ENCODE data around the gene UGT1A7. TPM values are rescaled to one million over a fixed set of nuclear protein-coding genes. Genes with fewer than 3 reads are reported as not detected.
"Not testable (repeated sequence)": the region's sequence is repeated elsewhere in the genome, so short reads cannot be mapped to it uniquely, and the experiment has no call there.

UGT1A7 gene
- total RNA-seq, 4 donors from 2014 or later = 4.6 TPM; not detected in 3

GRCh38 chr2:233746475-233747282, 65.0 kb downstream of the UGT1A7 start:
- Histone ChIP-seq H3K27ac (no peak overlapping the region), H3K4me3 (no peak overlapping the region), H3K27me3 (peaks cover 3% of the 10 kb centered on the region), H3K9me3 (no peaks in the 10 kb centered on the region), H3K36me3 (no peaks in the 10 kb centered on the region), H3K4me1 (no peaks in the 10 kb centered on the region)
- ATAC-seq = no peak
- WGBS, 2 donors (ENCODE audit: low coverage in 1 of 2) = 84 to 86% methylated on average over 7 to 9 of the region's 10 CpGs
- TF ChIP-seq, protein P1, sequence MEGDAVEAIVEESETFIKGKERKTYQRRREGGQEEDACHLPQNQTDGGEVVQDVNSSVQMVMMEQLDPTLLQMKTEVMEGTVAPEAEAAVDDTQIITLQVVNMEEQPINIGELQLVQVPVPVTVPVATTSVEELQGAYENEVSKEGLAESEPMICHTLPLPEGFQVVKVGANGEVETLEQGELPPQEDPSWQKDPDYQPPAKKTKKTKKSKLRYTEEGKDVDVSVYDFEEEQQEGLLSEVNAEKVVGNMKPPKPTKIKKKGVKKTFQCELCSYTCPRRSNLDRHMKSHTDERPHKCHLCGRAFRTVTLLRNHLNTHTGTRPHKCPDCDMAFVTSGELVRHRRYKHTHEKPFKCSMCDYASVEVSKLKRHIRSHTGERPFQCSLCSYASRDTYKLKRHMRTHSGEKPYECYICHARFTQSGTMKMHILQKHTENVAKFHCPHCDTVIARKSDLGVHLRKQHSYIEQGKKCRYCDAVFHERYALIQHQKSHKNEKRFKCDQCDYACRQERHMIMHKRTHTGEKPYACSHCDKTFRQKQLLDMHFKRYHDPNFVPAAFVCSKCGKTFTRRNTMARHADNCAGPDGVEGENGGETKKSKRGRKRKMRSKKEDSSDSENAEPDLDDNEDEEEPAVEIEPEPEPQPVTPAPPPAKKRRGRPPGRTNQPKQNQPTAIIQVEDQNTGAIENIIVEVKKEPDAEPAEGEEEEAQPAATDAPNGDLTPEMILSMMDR (IDR thresholded peaks at IDR 0.05) = no peak
- TF ChIP-seq POLR2AphosphoS5 (IDR thresholded peaks at IDR 0.05) = no peak
- no peak for TF ChIP-seq EP300 (IDR thresholded peaks at IDR 0.05)
- no peak for TF ChIP-seq POLR2A (IDR thresholded peaks at IDR 0.05)

GRCh38 chr2:233747283-233747544, 65.5 kb downstream of the UGT1A7 start:
- Histone ChIP-seq H3K27me3 (no peaks in the 10 kb centered on the region), H3K9me3 (no peaks in the 10 kb centered on the region), H3K4me1 (no peaks in the 10 kb centered on the region), H3K27ac (no peak overlapping the region), H3K36me3 (no peaks in the 10 kb centered on the region), H3K4me3 (no peak overlapping the region)
- ATAC-seq = no peak
- 73 to 93% methylated on average over 4 to 6 of the region's 6 CpGs for WGBS, 2 donors (ENCODE audit: low coverage in 1 of 2)
- TF ChIP-seq, protein P1 (IDR thresholded peaks at IDR 0.05) = no peak
- no peak for TF ChIP-seq POLR2AphosphoS5 (IDR thresholded peaks at IDR 0.05)
- no peak for TF ChIP-seq POLR2A (IDR thresholded peaks at IDR 0.05)
- TF ChIP-seq EP300 (IDR thresholded peaks at IDR 0.05) = no peak

GRCh38 chr2:233750689-233751088, 69.0 kb downstream of the UGT1A7 start:
- not testable (repeated sequence) for H3K4me1 ChIP-seq, H3K4me3 ChIP-seq, H3K9me3 ChIP-seq, ATAC-seq, H3K36me3 ChIP-seq, H3K27ac ChIP-seq, H3K27me3 ChIP-seq
- WGBS, 2 donors (ENCODE audit: low coverage in 1 of 2) = 40 to 69% methylated on average over 1 to 2 of the region's 2 CpGs

GRCh38 chr2:233751212-233752009, 69.7 kb downstream of the UGT1A7 start:
- H3K27me3 ChIP-seq, H3K9me3 ChIP-seq, H3K27ac ChIP-seq, H3K36me3 ChIP-seq, H3K4me1 ChIP-seq, H3K4me3 ChIP-seq, ATAC-seq: not testable (repeated sequence)
- 50 to 86% methylated on average over 1 of the region's 2 CpGs for WGBS, 2 donors (ENCODE audit: low coverage in 1 of 2)

DNA sequence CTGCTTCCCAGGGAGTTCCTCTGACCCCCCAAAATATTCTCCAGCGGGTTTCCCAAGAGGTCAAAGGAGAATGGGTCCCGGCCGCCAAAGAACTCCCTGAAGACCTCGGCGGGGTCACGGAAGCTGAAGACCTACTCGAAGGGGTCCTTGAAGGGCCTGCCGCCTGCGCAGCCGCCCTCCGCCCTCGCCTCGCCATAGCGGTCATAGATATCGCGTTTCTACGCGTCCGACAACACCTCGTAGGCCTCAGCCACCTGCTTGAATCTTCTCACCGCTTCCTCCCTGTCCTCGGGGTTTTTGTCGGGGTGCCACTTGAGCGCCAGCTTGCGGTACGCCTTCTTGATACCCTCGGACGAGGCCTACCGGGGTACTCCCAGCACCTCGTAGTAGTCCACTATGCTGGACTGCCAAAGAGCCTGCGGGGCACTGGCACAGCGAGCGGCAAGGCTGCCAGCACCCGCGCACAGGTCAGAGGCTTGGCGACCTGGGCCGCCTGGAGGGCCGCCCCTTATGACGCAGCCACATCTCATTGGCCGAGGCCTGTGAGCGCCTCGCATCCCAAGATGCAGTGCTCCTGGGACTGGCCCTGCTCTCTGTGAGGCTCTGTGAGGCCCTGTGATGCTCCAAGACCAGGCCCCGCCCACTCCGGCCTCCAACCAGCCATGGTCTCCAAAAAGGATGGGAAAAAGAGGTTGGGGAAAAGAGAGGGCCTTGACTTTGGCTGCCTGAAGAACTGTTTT, 73.3 kb downstream of the UGT1A7 start:
- no peak for ATAC-seq
- no peak overlapping the region for H3K27ac ChIP-seq
- no peak for TF ChIP-seq POLR2A (IDR thresholded peaks at IDR 0.05)
- TF ChIP-seq, protein P1 (IDR thresholded peaks at IDR 0.05) = no peak
- no peak for TF ChIP-seq POLR2AphosphoS5 (IDR thresholded peaks at IDR 0.05)
- TF ChIP-seq EP300 (IDR thresholded peaks at IDR 0.05) = no peak
- no peak overlapping the region for H3K4me3 ChIP-seq
- H3K4me1 ChIP-seq = no peaks in the 10 kb centered on the region
- no peaks in the 10 kb centered on the region for H3K36me3 ChIP-seq
- no peaks in the 10 kb centered on the region for H3K9me3 ChIP-seq
- WGBS, 2 donors (ENCODE audit: low coverage in 1 of 2) = 88 to 97% methylated on average over 6 to 18 of the region's 44 CpGs
- no peaks in the 10 kb centered on the region for H3K27me3 ChIP-seq
